Testis (tissue), 2 donors: ENCODE data around the gene FRS3.
A peak's percentile ranks its signal among the peaks of the same experiment; 100 is the strongest.

ENCODE experiments used
- POLR2A ChIP-seq: fragments of 450-650 bp; IDR thresholded peaks from one replicate; pipeline ENCODE4 v1.6.1; 2017; ENCODE audit warnings: antibody characterized with exemption, mild to moderate bottlenecking, moderate library complexity
- TF ChIP-seq, protein P1 (sequence below), 3 experiments: fragments of 450-650 bp in 2 of 3; fragments of 200-600 bp in 1 of 3; sonication (generic) in 1 of 3; IDR thresholded peaks; one replicate each; pipeline ENCODE4 v1.5.1; 2016 to 2019; ENCODE audit warnings: antibody characterized with exemption in 3 of 3, mild to moderate bottlenecking in 2 of 3, moderate library complexity in 1 of 3

DNA sequence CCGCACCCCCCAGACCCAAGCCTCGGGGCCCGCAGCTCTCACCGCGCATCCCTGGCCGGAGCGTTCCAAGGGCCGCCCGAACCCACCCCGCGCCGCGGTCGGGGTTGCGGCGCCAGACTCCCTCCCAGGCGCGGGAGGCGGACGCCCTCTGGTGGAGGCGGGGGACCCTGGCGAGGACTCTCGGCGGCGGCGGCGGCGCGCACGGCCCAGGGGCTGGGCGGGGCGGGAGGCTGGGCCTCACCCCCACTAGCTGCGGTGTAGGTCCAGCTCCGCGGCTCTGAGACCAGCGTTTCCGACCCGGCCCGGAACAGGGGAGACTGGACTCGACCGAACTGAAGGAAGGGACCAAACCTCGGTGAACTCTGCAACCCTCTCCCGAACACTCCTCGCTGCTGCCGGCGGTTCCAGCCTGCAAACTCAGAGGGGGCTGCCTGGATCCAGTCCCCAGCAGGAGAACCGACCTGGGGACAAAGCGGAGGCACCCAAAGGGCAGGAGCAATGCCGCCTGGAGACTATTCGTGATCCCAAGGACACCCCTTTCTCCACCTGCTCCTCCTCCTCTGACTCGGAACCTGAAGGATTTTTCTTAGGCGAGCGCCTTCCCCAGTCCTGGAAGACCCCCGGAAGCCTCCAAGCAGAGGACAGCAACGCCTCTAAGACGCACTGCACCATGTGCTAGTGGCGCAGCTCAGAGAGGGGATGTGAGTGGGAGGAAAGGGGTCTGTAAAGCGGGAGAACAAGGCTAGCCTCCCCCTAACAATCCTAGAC lies 6.9 kb upstream of the FRS3 start:
- TF ChIP-seq, protein P1, sequence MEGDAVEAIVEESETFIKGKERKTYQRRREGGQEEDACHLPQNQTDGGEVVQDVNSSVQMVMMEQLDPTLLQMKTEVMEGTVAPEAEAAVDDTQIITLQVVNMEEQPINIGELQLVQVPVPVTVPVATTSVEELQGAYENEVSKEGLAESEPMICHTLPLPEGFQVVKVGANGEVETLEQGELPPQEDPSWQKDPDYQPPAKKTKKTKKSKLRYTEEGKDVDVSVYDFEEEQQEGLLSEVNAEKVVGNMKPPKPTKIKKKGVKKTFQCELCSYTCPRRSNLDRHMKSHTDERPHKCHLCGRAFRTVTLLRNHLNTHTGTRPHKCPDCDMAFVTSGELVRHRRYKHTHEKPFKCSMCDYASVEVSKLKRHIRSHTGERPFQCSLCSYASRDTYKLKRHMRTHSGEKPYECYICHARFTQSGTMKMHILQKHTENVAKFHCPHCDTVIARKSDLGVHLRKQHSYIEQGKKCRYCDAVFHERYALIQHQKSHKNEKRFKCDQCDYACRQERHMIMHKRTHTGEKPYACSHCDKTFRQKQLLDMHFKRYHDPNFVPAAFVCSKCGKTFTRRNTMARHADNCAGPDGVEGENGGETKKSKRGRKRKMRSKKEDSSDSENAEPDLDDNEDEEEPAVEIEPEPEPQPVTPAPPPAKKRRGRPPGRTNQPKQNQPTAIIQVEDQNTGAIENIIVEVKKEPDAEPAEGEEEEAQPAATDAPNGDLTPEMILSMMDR (IDR thresholded peaks at IDR 0.05) = peak; percentile 72 to 83 (median 74)
- no peak for TF ChIP-seq POLR2A
